GM18907 (cell line): ENCODE measurements around the gene USP9X.
"Not testable (repeated sequence)": the region's sequence is repeated elsewhere in the genome, so short reads cannot be mapped to it uniquely, and the experiment has no call there.

Experiments used
- ATAC-seq: cut with Tn5 transposase; IDR thresholded peaks from one replicate; pipeline ENCODE4 v1.9.1; 2021; ENCODE audit warnings: mild to moderate bottlenecking, moderate library complexity; ENCODE audit not compliant: unreplicated experiment

Gene USP9X

DNA sequence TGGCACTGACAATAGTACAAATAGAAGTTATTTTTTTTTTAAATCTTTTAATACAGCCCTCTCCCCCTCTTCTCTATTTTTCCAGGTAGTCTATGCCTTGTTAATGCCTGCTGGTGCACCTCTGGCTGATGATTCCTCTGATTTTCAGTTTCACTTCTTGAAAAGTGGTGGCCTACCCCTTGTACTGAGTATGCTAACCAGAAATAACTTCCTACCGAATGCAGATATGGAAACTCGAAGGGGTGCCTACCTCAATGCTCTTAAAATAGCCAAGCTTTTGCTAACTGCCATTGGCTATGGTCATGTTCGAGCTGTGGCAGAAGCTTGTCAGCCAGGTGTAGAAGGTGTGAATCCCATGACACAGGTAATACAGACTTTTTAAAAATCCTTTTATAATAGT, 99.1 kb downstream of the USP9X start:
- peak; percentile 52 for ATAC-seq

DNA sequence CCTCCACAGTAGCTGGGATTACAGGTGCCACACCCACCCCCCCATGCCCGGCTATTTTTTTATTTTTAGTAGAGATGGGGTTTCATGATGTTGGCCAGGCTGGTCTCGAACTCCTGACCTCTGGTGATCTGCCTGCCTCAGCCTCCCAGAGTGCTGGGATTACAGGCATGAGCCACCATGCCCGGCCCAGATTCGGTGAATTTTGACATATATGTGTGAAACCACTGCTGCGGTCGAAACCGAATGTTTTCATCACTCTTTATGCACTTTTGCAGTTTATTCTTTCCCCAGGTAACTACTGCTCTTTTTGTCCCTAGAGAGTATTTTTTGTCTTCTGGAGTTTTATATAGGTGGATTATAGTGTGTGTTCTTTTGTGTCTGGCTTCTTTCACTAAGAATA, 101.7 kb downstream of the USP9X start:
- ATAC-seq = not testable (repeated sequence)

DNA sequence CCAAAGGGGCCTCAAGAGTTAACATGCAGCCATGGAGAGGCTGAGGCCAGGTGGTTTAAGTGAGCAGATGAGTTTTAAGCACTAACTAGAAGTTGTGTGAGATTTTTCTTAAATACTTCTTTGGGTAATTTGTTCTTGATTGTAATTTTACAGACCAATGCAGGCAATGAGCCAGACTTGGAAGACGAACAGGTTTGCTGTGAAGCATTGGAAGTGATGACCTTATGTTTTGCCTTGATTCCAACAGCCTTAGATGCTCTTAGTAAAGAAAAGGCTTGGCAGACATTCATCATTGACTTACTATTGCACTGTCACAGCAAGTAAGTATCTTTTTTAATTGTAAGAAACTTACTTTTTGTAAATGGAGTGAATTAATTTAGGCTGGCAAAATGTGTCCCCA, 103.9 kb downstream of the USP9X start:
- ATAC-seq = no peak

DNA sequence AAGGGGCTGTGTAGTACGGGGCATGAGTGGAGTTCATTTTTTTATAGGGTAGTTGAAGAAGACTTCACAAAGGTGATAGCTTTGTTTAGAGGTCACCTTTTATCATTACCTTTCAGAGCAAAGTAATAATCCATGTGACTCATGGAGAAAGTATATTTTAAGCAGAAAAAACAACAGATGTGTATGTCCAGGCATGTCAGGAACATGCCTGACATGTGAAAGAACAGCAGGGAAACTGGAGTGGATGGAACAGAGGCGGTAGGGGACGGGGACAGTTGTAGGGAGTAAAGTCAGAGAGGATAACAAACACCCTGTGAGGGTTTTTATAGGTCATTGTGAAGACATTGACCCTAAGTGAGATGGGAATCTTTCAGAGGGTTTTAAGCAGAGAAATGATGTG, 107.6 kb downstream of the USP9X start:
- no peak for ATAC-seq

- ATAC-seq = no peak
These were observed 113.2 kb downstream of the USP9X start for GRCh38 chrX:41198410-41198809.

DNA sequence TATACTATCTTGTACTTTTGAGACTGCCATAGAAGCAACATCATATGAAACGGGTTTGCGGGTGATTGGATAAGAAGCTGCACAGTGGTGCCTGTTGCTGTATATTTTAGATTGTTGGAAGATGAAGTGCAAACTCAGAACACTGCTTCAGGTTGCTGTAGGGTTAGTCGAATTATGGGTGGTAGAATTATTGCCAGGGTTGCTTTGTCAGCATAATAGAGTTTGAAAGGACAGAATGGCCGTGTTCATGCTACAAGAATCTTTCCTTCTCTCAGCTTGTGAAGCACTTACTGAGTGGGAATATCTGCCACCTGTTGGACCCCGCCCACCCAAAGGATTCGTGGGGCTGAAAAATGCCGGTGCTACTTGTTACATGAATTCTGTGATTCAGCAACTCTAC, 115.5 kb downstream of the USP9X start:
- ATAC-seq = no peak

DNA sequence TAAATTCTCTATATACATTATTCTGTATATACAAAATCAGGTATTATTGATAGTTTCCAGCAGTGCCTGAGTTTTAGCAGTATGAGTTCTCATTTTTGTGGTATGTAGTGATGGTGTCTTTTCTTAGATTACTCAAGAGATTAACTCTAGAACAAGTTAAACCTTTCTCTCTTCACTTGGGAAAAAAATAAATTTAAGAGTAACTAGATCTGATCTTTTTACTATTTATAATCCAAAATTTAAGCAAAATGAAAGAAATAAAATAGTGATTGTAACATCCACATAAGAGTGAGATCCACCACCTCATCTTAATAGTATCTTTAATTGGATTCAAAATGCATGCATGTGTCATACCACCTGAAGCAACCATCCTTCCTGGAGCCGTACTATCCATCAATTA, 124.6 kb downstream of the USP9X start:
- no peak for ATAC-seq

GRCh38 chrX:41224605-41225004, 139.4 kb downstream of the USP9X start:
- ATAC-seq = no peak

GRCh38 chrX:41233988-41234387, 148.7 kb downstream of the USP9X start:
- no peak for ATAC-seq

DNA sequence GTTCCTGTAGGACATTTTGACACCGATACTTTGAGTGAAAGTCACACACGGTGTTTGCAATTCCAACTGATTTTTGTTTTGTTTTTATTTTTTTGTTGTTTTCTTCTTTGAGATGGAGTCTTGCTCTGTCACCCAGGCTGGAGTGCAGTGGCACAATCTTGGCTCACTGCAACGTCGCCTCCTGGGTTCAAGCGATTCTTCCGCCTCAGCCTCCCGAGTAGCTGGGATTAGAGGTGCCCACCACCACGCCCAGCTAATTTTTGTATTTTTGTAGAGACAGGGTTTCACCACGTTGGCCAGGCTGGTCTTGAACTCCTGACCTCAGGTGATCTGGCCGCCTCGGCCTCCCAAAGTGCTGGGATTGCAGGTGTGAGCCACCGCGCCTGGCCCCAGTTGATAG, 149.2 kb downstream of the USP9X start:
- ATAC-seq = not testable (repeated sequence)

DNA sequence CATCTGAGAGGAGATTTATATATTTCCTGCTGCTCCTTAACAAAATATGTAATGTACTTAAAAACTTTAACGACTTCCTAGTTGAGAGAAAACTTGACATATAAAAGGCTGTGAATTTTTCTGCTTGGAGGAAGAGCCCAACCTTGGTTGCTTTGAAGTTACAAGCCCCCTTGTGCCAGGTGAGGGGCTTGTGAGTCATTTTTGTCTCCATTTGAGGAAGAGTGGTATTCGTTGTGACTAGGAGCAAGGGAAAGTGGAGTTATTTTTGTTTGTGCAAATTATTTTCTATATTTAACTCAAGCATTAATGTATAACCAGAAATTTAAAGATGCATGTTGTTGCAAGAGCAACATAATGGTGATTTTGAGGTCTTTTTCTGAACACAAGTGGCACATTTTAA, 149.7 kb downstream of the USP9X start:
- ATAC-seq = no peak

DNA sequence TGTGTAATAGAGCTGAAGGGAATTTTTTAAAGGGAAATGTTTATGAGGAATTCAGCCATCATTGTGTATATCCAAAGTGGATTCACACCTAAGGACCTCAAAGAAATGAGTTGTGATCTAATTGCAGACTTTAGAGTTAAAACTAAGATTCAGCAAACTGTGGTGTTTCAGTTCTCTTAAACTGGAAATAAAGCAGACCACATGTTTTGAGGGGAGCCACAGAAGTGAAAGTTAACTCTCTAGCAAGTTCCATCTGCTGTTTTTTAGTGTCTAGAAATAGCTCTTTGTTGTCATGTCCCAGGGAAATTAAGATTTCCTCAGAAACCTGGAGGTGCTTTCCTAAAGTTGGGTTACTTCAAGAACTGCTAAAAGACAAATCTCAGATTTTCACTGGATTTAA, 151.4 kb downstream of the USP9X start:
- ATAC-seq = peak; percentile 81

DNA sequence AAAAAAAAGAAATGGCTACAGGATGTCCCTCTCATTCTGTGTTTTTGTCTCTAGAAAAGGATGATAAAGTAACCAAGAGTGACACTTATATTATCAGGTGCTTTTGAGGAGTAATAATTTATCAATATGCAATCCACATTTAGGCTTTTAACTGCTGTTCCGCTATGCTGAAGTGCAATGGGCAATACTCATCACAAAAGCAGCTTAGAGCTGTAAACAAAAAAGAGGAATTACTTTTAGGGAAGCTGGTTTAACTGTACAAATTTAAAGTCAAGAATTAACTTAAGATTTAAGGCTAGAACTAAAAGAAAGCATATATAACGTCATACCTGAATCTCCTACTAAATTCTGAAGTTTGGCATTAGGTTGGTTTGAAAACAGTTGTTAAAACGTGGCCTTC, 155.3 kb downstream of the USP9X start:
- no peak for ATAC-seq

- ATAC-seq = no peak
These were observed 156.7 kb downstream of the USP9X start for GRCh38 chrX:41241962-41242361.

DNA sequence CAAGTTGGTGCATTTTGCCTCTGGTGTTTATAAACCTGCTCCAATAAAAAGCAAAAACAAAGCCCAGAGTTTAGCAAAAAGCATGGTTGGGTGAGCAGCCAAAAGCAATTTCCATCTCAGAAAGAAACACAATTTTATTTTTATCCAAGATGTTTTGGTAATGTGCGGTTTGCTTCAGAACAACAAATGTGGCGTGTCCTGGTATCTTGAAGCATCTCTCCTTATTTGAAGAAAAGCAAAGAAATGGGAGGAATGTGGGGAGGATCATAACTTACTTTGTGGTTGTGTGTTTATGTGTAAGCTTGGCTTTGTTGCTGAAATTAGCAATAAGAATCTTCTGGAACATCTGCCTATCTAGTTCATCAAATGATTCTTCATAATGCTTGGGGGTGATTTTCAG, 160.4 kb downstream of the USP9X start:
- ATAC-seq = no peak

DNA sequence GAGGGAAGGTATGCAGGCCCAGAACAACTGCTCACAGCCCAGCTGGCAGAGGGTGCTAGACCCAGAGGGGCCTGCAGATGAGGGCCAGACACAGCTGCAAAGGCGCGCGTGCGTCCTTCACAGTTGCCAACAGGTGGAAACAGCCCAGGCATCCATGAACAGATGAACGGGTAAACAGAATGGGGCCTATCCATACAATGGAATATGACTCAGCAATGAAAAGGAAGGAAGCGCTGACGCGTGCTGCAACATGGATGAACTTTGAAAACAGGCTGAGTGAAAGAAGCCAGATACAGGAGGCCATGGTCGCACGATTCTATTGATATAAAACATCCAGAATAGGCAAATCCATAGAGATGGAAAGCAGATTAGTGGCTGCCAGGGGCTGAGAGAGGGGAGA, 165.6 kb downstream of the USP9X start:
- ATAC-seq = no peak

GRCh38 chrX:41257801-41258200, 172.6 kb downstream of the USP9X start:
- no peak for ATAC-seq

DNA sequence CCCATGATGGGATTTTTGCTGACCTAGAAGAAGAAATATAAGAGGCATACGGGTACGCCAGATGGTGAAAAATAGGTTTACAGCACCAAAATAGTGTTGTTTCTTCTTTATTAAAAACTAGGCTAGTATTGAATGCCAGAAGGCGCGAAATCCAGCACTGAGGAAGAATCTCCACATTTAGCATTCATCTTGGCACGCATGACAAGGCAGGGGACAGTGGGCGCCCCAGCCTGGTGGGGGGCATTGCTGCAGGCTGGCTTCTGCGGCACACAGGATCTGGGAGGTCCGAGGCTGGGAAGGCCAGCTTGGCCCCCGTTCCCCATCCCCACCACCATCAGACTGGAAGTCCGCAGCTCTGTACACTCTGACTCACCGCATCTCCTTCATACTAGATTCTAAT, 173.0 kb downstream of the USP9X start:
- ATAC-seq = no peak

- no peak for ATAC-seq
These were observed 173.6 kb downstream of the USP9X start for GRCh38 chrX:41258871-41259270.

- no peak for ATAC-seq
These were observed 174.3 kb downstream of the USP9X start for GRCh38 chrX:41259516-41259915.

DNA sequence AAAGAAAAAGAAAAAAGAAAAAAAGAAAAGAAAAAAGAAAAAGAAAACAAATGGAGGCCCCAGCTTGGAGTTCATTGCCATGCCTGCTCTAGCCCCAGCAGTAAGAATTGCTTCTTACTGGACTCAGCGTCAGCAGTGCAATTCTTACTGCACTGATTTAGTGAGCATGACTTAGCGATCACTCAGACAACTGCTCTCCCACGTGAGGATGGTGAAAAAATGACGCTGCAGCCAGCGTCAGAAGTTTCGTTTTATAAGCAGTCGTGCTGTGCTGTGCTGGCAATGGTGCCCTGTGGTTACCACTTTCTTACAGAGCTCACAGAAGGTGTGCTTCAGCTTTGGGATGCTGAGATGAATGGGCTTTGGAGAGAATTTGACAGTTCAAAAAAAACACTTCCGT, 180.4 kb downstream of the USP9X start:
- no peak for ATAC-seq

DNA sequence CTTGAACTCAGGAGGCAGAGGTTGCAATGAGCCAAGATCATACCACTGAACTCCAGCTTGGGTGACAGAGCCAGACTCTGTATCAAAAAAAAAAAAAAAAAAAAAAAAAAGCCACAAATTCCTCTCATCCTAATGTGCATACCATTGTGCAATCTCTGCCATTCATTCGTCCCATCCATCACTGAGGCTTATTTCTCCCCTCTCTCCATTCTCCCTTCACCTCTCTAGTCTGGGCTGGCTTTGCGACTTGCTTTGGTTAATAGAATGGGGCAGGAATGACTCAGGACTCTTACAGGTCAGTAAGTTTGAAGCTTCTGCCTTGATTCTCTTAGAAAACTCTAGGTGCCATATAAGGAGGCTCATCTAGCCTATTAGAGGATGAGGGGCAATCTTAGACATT, 188.4 kb downstream of the USP9X start:
- ATAC-seq = no peak

DNA sequence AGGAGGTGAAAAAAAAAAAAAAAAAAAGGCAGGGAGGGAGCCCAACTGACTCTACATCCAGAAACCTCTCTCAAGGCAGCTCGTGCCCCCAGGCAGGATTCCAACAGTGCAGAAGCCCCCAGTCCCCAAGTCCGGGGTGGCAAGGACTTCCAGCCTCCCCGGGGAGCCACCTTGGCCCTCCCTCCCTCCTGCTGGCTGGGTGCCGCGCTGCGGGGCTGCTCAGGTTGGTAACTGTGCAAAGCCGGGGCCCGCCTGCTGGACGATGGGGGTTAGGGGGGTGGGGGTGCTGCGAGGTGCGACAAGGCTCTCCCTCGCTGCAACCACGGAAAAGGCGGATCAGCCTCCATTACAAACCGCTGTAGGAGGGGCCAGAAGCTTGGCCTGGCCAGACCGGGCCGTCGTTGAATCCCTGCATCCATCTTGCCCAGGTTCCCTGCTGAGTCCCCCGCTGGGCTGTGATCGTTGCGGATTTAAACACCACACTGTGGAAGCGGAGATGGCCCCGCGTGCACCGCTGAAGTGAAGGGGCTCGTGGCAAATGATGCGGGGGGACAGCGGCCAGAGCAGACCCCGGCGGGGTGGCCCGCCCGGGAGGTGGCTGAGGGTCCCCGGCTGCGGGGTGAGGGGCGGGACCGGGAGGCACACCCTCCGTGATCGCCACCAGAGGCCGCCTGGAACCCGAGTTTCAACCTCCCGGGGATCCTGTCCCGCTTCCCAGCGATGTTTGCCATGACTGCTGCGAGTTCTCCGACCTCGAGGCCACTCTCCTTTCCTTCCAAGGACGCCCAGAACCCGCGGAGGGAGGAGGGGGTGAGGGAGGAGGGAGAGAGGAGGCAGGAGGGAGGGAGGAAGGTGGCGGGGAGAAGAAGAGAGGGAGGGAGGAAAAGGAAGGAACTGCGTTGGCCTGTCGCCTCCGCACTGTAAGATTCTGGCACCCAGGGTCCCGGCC, 190.7 kb downstream of the USP9X start:
- ATAC-seq = peak; percentile 73
